ENCODE data around the gene CUL4B.

GRCh38 chrX:120556251-120556650 is 4.5 kb downstream of the CUL4B start:
- TF ChIP-seq CTCF (tag by site-specific recombination; IDR thresholded peaks at IDR 0.05) (no peak), ZBTB10 (tag by site-specific recombination; IDR thresholded peaks at IDR 0.05) (no peak), HOXC10 (CRISPR knock-in tag; IDR thresholded peaks at IDR 0.05) (no peak), REPIN1 (tag by site-specific recombination; IDR thresholded peaks at IDR 0.05; ENCODE audit: low read depth) (no peak), ZNF148 (tag by site-specific recombination; IDR thresholded peaks at IDR 0.05; ENCODE audit: borderline replicate concordance) (no peak), ATF2 (tag by site-specific recombination; IDR thresholded peaks at IDR 0.05; ENCODE audit: low read depth) (no peak)

Data from HEK293 (cell line).